Glutamatergic neuron (in vitro differentiated cells): Measurements from ENCODE around the gene TGFBRAP1. TPM values are rescaled to one million over a fixed set of nuclear protein-coding genes. Genes with fewer than 3 reads are reported as not detected.

Source experiments
- DNase-seq: peaks from one replicate; pipeline ENCODE4 v3.0.0; 2022
- H3K27ac Mint-ChIP-seq: one replicate; pipeline ENCODE4 v1.8.0; 2020; ENCODE audit warnings: mild to moderate bottlenecking, mixed read lengths, inconsistent platforms; ENCODE audit not compliant: unreplicated experiment
- H3K27me3 Mint-ChIP-seq: one replicate; pipeline ENCODE4 v1.8.0; 2020; ENCODE audit warnings: mild to moderate bottlenecking, moderate library complexity, mixed read lengths, inconsistent platforms; ENCODE audit not compliant: unreplicated experiment
- H3K36me3 Mint-ChIP-seq: one replicate; pipeline ENCODE4 v1.8.0; 2020; ENCODE audit warnings: mild to moderate bottlenecking, mixed read lengths, inconsistent platforms; ENCODE audit not compliant: unreplicated experiment
- H3K4me1 Mint-ChIP-seq: one replicate; pipeline ENCODE4 v1.8.0; 2020; ENCODE audit warnings: mild to moderate bottlenecking, low read depth, mixed read lengths, inconsistent platforms; ENCODE audit not compliant: unreplicated experiment
- H3K4me3 Mint-ChIP-seq: one replicate; pipeline ENCODE4 v1.8.0; 2020; ENCODE audit warnings: mild to moderate bottlenecking, mixed read lengths, inconsistent platforms; ENCODE audit not compliant: unreplicated experiment
- H3K9me3 Mint-ChIP-seq: one replicate; pipeline ENCODE4 v1.8.0; 2020; ENCODE audit warnings: mild to moderate bottlenecking, moderate library complexity, mixed read lengths, inconsistent platforms; ENCODE audit not compliant: unreplicated experiment
- total RNA-seq: library from RNA; stranded (reverse); fragmentation: NEBNext Ultra II Directional; extraction: Animal tissue kit (Norgen Biotek cat#: 25700); gene quantifications from one replicate; pipeline ENCODE4 v1.2.1, GENCODE V29; 2021; ENCODE audit not compliant: unreplicated experiment
- TF ChIP-seq, protein P1 (sequence below): fragments of 200-600 bp; sonication (generic); IDR thresholded peaks from one replicate; pipeline ENCODE4 v1.5.0; 2021; ENCODE audit not compliant: partially characterized antibody, unreplicated experiment

The TGFBRAP1 gene
- total RNA-seq, 1 donor from 2014 or later, result 14.9 TPM

DNA sequence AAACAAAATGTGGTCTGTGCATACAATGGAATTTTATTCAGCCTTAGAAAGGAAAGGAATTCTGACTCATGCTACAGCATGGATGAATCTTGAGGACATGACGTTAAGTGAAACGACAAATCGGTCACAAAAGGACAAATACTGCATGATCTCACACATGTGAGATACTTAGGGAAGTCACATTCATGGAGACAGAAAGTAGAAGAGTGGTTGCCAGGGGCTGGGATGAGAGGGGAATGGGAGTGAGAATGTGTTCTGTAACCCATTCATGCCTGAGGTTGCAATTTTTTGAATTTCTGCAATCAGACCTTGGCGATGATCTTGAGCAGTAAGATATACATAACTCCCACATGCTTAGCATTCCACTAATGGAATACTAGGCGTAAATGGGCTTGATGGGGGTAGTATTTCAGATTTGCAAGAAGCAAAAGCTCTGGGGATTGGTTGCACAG lies 47.3 kb upstream of the TGFBRAP1 start:
- H3K4me3 Mint-ChIP-seq, result no peak overlapping the region
- H3K9me3 Mint-ChIP-seq, result no peaks in the 10 kb centered on the region
- TF ChIP-seq, protein P1, sequence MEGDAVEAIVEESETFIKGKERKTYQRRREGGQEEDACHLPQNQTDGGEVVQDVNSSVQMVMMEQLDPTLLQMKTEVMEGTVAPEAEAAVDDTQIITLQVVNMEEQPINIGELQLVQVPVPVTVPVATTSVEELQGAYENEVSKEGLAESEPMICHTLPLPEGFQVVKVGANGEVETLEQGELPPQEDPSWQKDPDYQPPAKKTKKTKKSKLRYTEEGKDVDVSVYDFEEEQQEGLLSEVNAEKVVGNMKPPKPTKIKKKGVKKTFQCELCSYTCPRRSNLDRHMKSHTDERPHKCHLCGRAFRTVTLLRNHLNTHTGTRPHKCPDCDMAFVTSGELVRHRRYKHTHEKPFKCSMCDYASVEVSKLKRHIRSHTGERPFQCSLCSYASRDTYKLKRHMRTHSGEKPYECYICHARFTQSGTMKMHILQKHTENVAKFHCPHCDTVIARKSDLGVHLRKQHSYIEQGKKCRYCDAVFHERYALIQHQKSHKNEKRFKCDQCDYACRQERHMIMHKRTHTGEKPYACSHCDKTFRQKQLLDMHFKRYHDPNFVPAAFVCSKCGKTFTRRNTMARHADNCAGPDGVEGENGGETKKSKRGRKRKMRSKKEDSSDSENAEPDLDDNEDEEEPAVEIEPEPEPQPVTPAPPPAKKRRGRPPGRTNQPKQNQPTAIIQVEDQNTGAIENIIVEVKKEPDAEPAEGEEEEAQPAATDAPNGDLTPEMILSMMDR, result no peak
- peaks cover 2% of the 10 kb centered on the region for H3K27me3 Mint-ChIP-seq
- DNase-seq, result no peak
- H3K4me1 Mint-ChIP-seq, result peaks cover 5% of the 10 kb centered on the region
- no peak overlapping the region for H3K27ac Mint-ChIP-seq
- no peaks in the 10 kb centered on the region for H3K36me3 Mint-ChIP-seq

DNA sequence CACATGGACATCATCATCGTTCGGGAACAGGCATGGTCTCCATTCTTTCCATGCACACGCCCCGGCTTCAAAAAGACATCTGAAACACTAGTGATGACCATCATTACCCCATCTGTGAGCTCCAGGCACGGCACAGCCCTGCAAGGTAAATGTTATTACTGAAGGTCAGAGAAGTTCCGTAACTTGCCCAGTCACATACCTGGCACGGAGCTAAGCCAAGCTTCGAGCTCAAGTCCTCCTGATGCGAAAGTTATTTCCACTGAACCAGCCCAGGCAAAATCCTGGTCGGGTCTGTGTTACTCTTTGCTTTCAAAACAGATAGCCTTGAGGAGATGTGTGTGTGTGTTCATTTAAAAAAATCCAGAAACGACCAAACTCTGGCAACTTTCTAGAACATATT lies 46.5 kb upstream of the TGFBRAP1 start:
- Mint-ChIP-seq H3K9me3 (no peaks in the 10 kb centered on the region), H3K27me3 (peaks cover 2% of the 10 kb centered on the region), H3K4me3 (no peak overlapping the region), H3K27ac (no peak overlapping the region), H3K4me1 (peaks cover 5% of the 10 kb centered on the region), H3K36me3 (no peaks in the 10 kb centered on the region)
- TF ChIP-seq, protein P1, result no peak
- DNase-seq, result no peak

DNA sequence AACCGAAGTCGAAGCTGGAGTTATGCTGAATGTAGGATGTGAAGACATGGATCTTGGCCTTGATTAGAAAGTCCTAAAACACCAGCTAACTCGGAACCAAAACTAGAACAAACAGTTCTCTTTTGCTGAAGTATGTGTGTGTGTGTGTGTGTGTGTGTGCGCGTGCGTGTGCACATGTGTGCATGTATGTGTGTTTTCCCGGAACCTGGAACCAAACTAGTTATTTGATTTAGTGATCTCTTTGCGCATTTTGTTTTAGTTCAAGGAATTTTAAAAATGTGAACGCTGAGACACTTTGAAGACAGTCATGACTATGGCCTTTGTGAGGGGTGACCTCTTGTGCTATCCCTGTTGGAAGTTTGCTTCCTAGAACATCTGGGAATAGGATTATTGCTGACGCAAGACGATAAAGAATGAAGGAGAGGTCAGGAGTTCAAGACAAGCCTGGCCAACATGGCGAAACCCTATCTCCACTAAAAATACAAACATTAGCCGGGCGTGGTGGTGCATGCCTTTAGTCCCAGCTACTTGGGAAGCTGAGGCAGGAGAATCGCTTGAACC lies 45.5 kb upstream of the TGFBRAP1 start:
- no peak overlapping the region for H3K4me3 Mint-ChIP-seq
- H3K36me3 Mint-ChIP-seq, result no peaks in the 10 kb centered on the region
- no peak for DNase-seq
- H3K27me3 Mint-ChIP-seq, result peaks cover 2% of the 10 kb centered on the region
- TF ChIP-seq, protein P1, result no peak
- no peaks in the 10 kb centered on the region for H3K9me3 Mint-ChIP-seq
- peaks cover 5% of the 10 kb centered on the region for H3K4me1 Mint-ChIP-seq
- H3K27ac Mint-ChIP-seq, result no peak overlapping the region

DNA sequence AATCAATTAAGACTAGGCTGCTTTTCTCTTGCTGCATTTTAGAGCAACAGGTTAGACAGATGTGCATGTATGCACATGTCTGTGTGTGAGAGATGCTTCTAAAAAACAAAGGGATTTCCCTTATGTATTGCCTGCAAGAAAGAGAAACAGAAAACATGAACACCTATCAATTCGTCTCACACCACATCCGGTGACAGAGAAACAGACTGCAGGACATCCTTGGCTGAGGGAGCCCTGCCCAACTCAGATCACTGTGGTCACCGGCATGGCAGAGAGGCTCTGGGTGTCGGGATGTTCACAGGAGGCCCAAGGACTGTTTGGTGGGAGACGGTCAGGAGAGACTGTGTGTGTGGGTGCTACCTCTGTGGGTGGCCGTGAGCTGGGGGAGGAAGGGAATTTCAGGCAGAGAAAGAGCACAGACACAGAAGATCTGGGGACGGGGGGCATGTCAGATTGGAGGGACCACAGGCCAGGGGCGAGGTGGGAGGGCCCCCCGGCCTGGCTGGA lies 44.4 kb upstream of the TGFBRAP1 start:
- H3K4me3 Mint-ChIP-seq, result no peak overlapping the region
- TF ChIP-seq, protein P1, result no peak
- H3K27ac Mint-ChIP-seq, result no peak overlapping the region
- peaks cover 9% of the 10 kb centered on the region for H3K4me1 Mint-ChIP-seq
- DNase-seq, result no peak
- no peaks in the 10 kb centered on the region for H3K36me3 Mint-ChIP-seq
- no peaks in the 10 kb centered on the region for H3K27me3 Mint-ChIP-seq
- H3K9me3 Mint-ChIP-seq, result no peaks in the 10 kb centered on the region

GRCh38 chr2:105373344-105373781 lies 43.8 kb upstream of the TGFBRAP1 start:
- TF ChIP-seq, protein P1, result no peak
- peaks cover 5% of the 10 kb centered on the region for H3K4me1 Mint-ChIP-seq
- H3K27me3 Mint-ChIP-seq, result no peaks in the 10 kb centered on the region
- H3K27ac Mint-ChIP-seq, result no peak overlapping the region
- H3K4me3 Mint-ChIP-seq, result no peak overlapping the region
- no peak for DNase-seq
- no peaks in the 10 kb centered on the region for H3K36me3 Mint-ChIP-seq
- no peaks in the 10 kb centered on the region for H3K9me3 Mint-ChIP-seq
